Muscle of leg (tissue), 11 donors: ENCODE results near the gene IL16. TPM values are rescaled to one million over a fixed set of nuclear protein-coding genes. Genes with fewer than 3 reads are reported as not detected.
"Not testable (repeated sequence)": the region's sequence is repeated elsewhere in the genome, so short reads cannot be mapped to it uniquely, and the experiment has no call there.

ENCODE experiments used
- DNase-seq: peaks from one replicate; pipeline ENCODE4 v3.0.0; 2013
- H3K27ac ChIP-seq: one replicate; pipeline ENCODE4 v1.5.1; 2013; ENCODE audit warnings: mild to moderate bottlenecking, low read length, control low read depth
- H3K27me3 ChIP-seq: one replicate; pipeline ENCODE4 v1.6.1; 2013; ENCODE audit warnings: low read length; ENCODE audit not compliant: control insufficient read depth, insufficient read depth
- H3K36me3 ChIP-seq: one replicate; pipeline ENCODE4 v1.6.1; 2013; ENCODE audit warnings: low read length; ENCODE audit not compliant: control insufficient read depth, insufficient read depth
- H3K4me1 ChIP-seq: one replicate; pipeline ENCODE4 v1.6.1; 2013; ENCODE audit warnings: low read length; ENCODE audit not compliant: control insufficient read depth, insufficient read depth
- H3K4me3 ChIP-seq: one replicate; pipeline ENCODE4 v1.5.1; 2013; ENCODE audit warnings: low read length, control low read depth
- H3K9me3 ChIP-seq: replicated peaks from 2 replicates; pipeline ENCODE4 v1.6.1; 2013; ENCODE audit warnings: low read depth, low read length; ENCODE audit not compliant: control insufficient read depth
- WGBS: methylation state at CpG from one replicate; pipeline ENCODE4 v1.1.5; 2013; ENCODE audit warnings: missing lambda C conversion rate; ENCODE audit not compliant: insufficient coverage; 5-methylcytosine and 5-hydroxymethylcytosine counted together
- polyA plus RNA-seq, 8 donors: library from polyadenylated mRNA; unstranded; fragments of 120-200 nt; gene quantifications; one replicate each; pipeline versions ENCODE4 v1.2.1 to v1.2.3, GENCODE V29; 2013; ENCODE audit warnings: inconsistent platforms in 1 of 8, low replicate concordance in 1 of 8; ENCODE audit not compliant: insufficient read length in 8 of 8, insufficient read depth in 1 of 8
- total RNA-seq: library from RNA; stranded (reverse); fragments of 120-200 nt; gene quantifications from one replicate; pipeline ENCODE4 v1.2.4, GENCODE V29; 2013

IL16 gene
- total and polyA plus RNA-seq, 9 donors = 3.9 to 8.9 (median 7.3) TPM

DNA sequence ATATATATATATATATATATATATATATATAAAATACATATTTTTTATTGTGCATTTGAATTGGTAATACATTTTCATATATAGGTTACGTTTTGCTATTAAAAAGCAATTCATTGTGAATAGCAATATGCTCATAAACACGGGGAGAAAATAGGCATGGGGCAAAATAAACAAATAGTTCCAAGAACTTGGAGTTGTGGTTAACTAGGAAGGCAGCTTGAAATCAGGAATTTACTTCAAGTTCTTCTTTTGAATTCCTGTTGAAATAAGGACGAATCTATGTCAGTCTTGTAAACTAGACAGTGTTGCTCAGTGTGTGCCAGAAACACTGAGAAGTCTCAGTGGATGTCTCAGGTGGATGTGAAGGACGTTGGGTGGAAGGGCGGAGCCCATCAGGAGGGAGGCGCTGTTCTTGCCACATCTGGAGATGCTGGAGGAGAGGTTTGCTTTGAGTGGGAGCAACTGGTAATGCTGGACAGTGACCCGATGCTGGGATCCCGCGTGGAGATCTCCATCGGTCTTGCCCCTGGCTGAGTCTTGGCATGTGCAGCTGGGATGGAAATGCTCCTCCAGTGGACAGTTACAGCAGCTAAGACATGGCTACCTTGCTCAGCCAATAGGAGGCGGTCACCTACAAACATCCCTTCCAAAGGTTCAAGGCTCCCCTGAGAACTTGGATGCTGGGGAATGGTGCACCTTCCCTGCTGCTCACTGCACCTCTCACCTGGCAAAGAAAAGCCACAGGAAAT is 2.5 kb downstream of the IL16 start:
- Histone ChIP-seq H3K4me1 (no peaks in the 10 kb centered on the region), H3K27me3 (peaks cover 4% of the 10 kb centered on the region), H3K9me3 (no peaks in the 10 kb centered on the region), H3K4me3 (no peak overlapping the region), H3K36me3 (no peaks in the 10 kb centered on the region), H3K27ac (no peak overlapping the region)
- 69% methylated on average over 9 of the region's 11 CpGs for WGBS
- DNase-seq = no peak

- no peak overlapping the region for H3K4me3 ChIP-seq
- H3K27me3 ChIP-seq = no peaks in the 10 kb centered on the region
- H3K27ac ChIP-seq = no peak overlapping the region
- H3K36me3 ChIP-seq = no peaks in the 10 kb centered on the region
- no peaks in the 10 kb centered on the region for H3K4me1 ChIP-seq
- no peak for DNase-seq
- no peaks in the 10 kb centered on the region for H3K9me3 ChIP-seq
- no CpG with 5 or more reads among the region's 3 CpGs for WGBS
Measured at GRCh38 chr15:81206018-81206417, 9.3 kb downstream of the IL16 start.

DNA sequence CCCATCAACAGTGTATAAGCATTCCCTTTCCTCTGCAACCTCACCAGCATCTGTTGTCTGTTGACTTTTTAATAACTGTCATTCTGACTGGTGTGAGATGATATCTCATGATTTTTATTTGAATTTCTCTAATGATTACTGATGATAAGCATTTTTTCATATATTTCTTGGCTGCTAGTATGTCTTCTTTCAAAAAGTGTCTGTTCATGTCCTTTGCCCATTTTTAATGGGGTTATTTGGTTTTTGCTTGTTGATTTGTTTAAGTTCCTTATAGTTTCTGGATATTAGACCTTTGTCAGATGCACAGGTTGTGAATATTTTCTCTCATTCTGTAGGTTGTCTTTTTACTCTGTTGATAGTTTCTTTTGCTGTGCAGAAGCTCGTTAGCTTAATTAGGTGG is 11.3 kb downstream of the IL16 start:
- DNase-seq, H3K27ac ChIP-seq, H3K9me3 ChIP-seq, H3K36me3 ChIP-seq, H3K4me1 ChIP-seq, H3K27me3 ChIP-seq, H3K4me3 ChIP-seq: not testable (repeated sequence)
- no CpG with 5 or more reads among the region's 1 CpG for WGBS

GRCh38 chr15:81209635-81210034 is 13.0 kb downstream of the IL16 start:
- whole genome bisulfite sequencing = 62% methylated on average over 2 of the region's 5 CpGs
- H3K4me1 ChIP-seq = no peaks in the 10 kb centered on the region
- no peaks in the 10 kb centered on the region for H3K27me3 ChIP-seq
- no peak overlapping the region for H3K4me3 ChIP-seq
- H3K9me3 ChIP-seq = no peaks in the 10 kb centered on the region
- H3K27ac ChIP-seq = no peak overlapping the region
- no peaks in the 10 kb centered on the region for H3K36me3 ChIP-seq
- DNase-seq = no peak

DNA sequence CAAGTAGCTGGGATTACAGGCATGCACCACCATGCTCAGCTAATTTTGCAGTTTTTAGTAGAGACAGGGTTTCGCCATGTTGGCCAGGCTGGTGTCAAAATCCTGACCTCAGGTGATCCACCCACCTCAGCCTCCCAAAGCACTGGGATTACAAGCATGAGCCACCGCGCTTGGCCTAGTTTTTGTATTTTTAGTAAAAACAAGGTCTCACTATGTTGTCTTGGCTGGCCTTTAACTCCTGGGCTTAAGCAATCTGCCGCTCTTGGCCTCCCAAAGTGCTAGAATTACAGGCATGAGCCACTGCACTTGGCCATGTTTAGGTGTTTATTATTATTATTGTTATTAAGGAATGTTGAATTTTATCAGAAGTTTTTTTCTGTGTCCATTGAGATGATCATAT is 14.7 kb downstream of the IL16 start:
- DNase-seq = no peak
- Histone ChIP-seq H3K36me3 (no peaks in the 10 kb centered on the region), H3K4me1 (no peaks in the 10 kb centered on the region), H3K27me3 (no peaks in the 10 kb centered on the region), H3K4me3 (no peak overlapping the region), H3K9me3 (no peaks in the 10 kb centered on the region), H3K27ac (no peak overlapping the region)
- no CpG with 5 or more reads among the region's 4 CpGs for WGBS

DNA sequence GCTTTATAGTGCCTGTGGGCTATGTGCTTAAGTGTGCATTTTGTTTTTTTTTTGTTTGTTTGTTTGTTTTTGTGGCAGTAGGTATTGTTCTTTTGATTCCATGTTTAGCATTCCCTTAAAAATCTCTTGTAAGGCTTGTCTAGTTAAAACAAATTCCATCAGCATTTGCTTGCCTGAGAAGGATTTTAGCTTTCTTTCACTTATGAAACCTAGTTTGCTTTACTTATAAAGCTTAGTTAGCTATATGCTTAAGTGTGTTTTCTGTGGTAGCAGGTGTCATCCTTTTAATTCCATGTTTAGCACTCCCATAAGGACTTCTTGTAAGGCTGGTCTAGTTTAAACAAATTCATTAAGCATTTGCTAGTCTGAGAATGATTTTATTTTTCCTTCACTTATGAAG is 17.3 kb downstream of the IL16 start:
- Histone ChIP-seq H3K4me1 (no peaks in the 10 kb centered on the region), H3K36me3 (no peaks in the 10 kb centered on the region), H3K27ac (no peak overlapping the region), H3K4me3 (no peak overlapping the region), H3K27me3 (no peaks in the 10 kb centered on the region), H3K9me3 (no peaks in the 10 kb centered on the region)
- DNase-seq = no peak

DNA sequence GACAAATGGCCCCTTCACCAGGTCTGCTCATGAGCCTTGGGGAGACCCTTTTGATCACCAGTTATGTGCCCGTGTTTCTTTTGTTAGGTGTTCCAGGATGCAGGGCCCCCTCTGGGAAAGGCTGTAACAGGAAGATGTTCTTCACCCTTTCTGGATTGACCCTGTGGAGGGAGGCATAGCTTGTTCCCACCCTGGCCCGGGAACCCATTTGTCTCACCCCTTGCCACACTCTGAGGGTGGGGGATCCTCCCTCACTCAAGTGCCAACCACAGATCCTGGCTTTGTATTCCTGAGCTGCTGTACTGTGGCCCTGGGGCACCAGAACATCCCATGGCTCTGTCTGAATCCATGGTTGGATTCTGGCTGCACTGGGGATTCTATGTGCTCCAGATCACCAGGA is 18.9 kb downstream of the IL16 start:
- WGBS = 100% methylated on average over 1 of the region's 2 CpGs
- no peak for DNase-seq

DNA sequence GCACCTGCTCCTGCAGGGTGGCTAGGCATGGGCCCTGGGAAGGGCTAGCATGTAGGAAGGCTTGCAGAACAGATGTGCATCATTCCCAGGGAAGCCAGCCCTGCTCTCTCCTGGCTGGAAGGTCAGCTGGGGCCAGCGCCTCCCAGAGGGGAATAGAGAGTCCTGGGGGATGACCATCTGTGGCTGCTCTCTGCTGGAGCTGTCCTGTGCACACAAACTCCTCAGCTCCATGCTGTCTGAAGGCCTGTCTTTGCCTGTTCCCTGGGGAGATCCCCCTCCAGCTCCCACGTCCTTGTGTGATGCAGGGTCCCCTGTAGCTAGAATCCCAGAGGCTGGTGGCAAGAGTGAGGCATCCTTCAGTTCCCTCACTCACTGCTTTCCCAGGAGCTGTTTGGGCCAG is 19.3 kb downstream of the IL16 start:
- H3K9me3 ChIP-seq = no peaks in the 10 kb centered on the region
- H3K27ac ChIP-seq = no peak overlapping the region
- 79% methylated on average over 2 of the region's 2 CpGs for WGBS
- no peak for DNase-seq
- H3K27me3 ChIP-seq = no peaks in the 10 kb centered on the region
- H3K4me1 ChIP-seq = no peaks in the 10 kb centered on the region
- no peak overlapping the region for H3K4me3 ChIP-seq
- H3K36me3 ChIP-seq = no peaks in the 10 kb centered on the region

More for the DNA sequence above, 18.9 kb downstream of the IL16 start:
- H3K4me3 ChIP-seq = no peak overlapping the region
- no peak overlapping the region for H3K27ac ChIP-seq
- no peaks in the 10 kb centered on the region for H3K27me3 ChIP-seq
- no peaks in the 10 kb centered on the region for H3K4me1 ChIP-seq
- H3K36me3 ChIP-seq = no peaks in the 10 kb centered on the region
- H3K9me3 ChIP-seq = no peaks in the 10 kb centered on the region

GRCh38 chr15:81216422-81216821 is 19.7 kb downstream of the IL16 start:
- H3K27ac ChIP-seq = no peak overlapping the region
- H3K27me3 ChIP-seq = no peaks in the 10 kb centered on the region
- H3K4me1 ChIP-seq = no peaks in the 10 kb centered on the region
- H3K36me3 ChIP-seq = no peaks in the 10 kb centered on the region
- H3K9me3 ChIP-seq = no peaks in the 10 kb centered on the region
- H3K4me3 ChIP-seq = no peak overlapping the region
- WGBS = 77% methylated on average over 2 of the region's 3 CpGs
- DNase-seq = no peak

DNA sequence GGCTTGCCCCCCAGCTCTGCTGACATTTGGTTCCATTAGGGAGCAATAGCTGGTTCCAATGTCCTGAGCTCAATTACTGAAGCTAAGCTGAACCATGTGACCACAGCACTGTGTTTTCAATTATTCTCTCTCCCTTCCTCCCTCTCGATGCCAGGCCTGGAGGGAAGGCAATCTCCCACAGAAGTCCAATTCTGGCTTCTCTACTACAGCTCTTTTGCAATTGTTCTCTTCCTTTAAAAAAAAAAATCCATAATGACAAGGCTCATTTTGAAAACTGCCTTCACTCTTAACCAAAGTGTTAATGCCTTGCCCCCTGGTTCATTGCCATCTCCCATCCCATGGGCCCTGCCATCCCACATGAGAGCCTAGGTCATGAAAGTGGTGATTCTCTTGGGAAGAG is 24.8 kb downstream of the IL16 start:
- Histone ChIP-seq H3K9me3 (no peaks in the 10 kb centered on the region), H3K27me3 (peaks cover 2% of the 10 kb centered on the region), H3K36me3 (no peaks in the 10 kb centered on the region), H3K4me1 (no peaks in the 10 kb centered on the region), H3K4me3 (no peak overlapping the region), H3K27ac (no peak overlapping the region)
- 38% methylated on average over 1 of the region's 1 CpG for WGBS
- DNase-seq = peak; percentile 12

- WGBS = 100% methylated on average over 1 of the region's 3 CpGs
- Histone ChIP-seq H3K27ac (no peak overlapping the region), H3K27me3 (peaks cover 2% of the 10 kb centered on the region), H3K36me3 (no peaks in the 10 kb centered on the region), H3K4me3 (no peak overlapping the region), H3K9me3 (no peaks in the 10 kb centered on the region), H3K4me1 (no peaks in the 10 kb centered on the region)
- no peak for DNase-seq
Measured at GRCh38 chr15:81222007-81222406, 25.3 kb downstream of the IL16 start.
